Kidney epithelial cell (primary cell): ENCODE measurements around the gene NDUFS3. TPM values are rescaled to one million over a fixed set of nuclear protein-coding genes. Genes with fewer than 3 reads are reported as not detected.
"Not testable (repeated sequence)": the region's sequence is repeated elsewhere in the genome, so short reads cannot be mapped to it uniquely, and the experiment has no call there.

ENCODE experiments used
- DNase-seq: peaks from one replicate; pipeline ENCODE4 v3.0.0-alpha.2; 2010; ENCODE audit warnings: low read depth
- H3K27me3 ChIP-seq: 2 replicates; pipeline ENCODE4 v1.6.0; 2011; ENCODE audit warnings: low read length; ENCODE audit not compliant: control insufficient read depth, insufficient read depth
- H3K36me3 ChIP-seq: 2 replicates; pipeline ENCODE4 v1.5.1; 2011; ENCODE audit warnings: low read length; ENCODE audit not compliant: control insufficient read depth, insufficient read depth
- H3K4me3 ChIP-seq: 2 replicates; pipeline ENCODE4 v1.5.1; 2011; ENCODE audit warnings: low read depth, mild to moderate bottlenecking, control low read depth, low read length
- total RNA-seq: library from RNA; depleted of rRNA; stranded (reverse); fragments of >200 nt; gene quantifications from 2 replicates; pipeline ENCODE4 v1.2.3, GENCODE V29; 2015
- TF ChIP-seq, protein P1 (sequence below): IDR thresholded peaks from 2 replicates; pipeline ENCODE4 v1.5.1; 2011; ENCODE audit warnings: mild to moderate bottlenecking, moderate library complexity, low read length, control low read depth, inconsistent platforms; ENCODE audit not compliant: insufficient read depth, poor library complexity, severe bottlenecking

NDUFS3 gene
- total RNA-seq: 71.3 and 84.5 TPM in 2 replicates

DNA sequence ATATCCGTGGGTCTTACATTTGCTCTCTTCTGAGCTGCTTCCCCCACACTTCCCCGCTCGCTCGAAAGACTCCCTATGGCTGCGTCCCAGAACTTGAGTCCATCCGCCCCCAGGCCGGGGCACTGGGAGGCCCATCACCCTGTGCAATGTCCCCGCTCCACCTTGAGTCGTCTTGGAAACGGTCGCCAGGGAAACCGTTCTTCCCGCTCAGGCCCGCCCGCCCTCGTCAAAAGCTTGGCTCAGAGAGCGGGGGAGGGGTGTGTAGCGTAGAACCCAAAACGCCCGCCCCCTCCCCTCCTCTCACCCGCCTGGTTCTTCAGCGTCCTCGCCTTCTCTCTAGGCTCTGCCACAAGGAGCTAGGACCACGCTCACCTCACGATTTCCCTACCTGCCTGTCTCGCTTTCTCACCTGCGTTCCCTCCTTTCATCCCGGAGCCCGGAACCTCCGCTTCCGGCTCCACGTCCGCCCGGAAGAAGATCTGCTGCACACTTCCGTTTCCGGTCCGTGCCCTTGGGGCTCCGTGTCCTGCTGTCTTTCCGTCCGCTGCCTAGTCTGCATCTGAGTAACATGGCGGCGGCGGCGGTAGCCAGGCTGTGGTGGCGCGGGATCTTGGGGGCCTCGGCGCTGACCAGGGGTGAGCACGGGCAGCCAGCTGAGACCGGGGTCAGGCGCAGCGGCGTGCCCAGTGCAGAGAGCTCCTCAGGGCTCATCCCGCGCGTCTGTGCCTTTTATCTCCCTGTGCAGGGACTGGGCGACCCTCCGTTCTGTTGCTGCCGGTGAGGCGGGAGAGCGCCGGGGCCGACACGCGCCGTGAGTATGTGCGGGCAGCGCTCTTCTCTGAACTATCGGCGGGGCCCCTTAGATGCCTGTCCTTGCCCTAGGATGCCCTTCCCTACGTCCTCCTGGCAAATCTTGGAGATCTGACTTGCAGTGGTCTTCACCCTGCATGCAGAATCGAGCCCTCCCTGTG lies at the start of gene NDUFS3, which contains the start of gene KBTBD4:
Gene NDUFS3 (plus strand): TSS at position 551 of the 971 bp plus-strand sequence. CDS start 18 bp downstream, at position 569.
Gene KBTBD4 (minus strand): TSS at position 447 of the 971 bp plus-strand sequence. CDS start 19 bp downstream, at position 428.
- Histone ChIP-seq H3K4me3 (peak within 1 kb of the TSS; percentile 83), H3K27me3 (no peaks in the 10 kb centered on the region), H3K36me3 (peaks cover 2% of the 10 kb centered on the region)
- TF ChIP-seq, protein P1, sequence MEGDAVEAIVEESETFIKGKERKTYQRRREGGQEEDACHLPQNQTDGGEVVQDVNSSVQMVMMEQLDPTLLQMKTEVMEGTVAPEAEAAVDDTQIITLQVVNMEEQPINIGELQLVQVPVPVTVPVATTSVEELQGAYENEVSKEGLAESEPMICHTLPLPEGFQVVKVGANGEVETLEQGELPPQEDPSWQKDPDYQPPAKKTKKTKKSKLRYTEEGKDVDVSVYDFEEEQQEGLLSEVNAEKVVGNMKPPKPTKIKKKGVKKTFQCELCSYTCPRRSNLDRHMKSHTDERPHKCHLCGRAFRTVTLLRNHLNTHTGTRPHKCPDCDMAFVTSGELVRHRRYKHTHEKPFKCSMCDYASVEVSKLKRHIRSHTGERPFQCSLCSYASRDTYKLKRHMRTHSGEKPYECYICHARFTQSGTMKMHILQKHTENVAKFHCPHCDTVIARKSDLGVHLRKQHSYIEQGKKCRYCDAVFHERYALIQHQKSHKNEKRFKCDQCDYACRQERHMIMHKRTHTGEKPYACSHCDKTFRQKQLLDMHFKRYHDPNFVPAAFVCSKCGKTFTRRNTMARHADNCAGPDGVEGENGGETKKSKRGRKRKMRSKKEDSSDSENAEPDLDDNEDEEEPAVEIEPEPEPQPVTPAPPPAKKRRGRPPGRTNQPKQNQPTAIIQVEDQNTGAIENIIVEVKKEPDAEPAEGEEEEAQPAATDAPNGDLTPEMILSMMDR: no peak
- DNase-seq: peak; percentile 41

DNA sequence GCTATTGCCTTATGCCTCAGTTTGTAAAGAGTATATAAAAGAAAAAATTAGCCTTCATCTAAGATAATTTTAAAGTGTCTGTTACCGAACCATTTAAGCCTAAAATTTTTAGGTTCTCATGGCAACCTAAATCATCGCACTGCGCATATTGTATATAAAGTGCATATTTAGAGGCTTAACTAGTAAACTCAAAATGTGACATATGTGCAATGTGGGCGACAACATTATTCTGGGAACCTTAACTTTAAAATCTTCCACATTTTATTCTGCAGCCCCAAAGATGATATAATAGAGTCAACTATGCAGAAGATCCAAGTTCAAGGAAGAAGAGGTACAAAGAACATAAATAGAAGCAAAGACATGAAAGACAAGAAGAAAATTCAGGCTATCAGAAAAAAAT lies 48.9 kb upstream of the NDUFS3 start:
- no peaks in the 10 kb centered on the region for H3K36me3 ChIP-seq
- TF ChIP-seq, protein P1: no peak
- no peaks in the 10 kb centered on the region for H3K27me3 ChIP-seq
- no peak for DNase-seq
- H3K4me3 ChIP-seq: no peak overlapping the region

DNA sequence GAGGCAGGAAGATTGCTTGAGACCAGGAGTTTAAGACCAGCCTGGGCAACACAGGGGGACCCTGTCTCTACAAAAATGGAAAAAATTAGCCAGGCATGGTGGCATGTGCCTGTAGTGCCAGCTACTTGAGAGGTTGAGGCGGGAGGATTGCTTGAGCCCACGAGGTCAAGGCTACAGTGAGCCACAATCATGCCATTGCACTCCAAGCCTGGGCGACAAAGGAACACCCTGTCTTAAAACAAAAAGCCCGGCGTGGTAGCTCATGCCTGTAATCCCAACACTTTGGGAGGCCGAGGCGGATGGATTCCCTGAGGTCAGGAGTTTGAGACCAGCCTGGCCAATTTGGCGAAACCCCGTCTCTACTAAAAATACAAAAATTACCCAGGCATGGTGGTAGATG lies 48.2 kb upstream of the NDUFS3 start:
- not testable (repeated sequence) for H3K27me3 ChIP-seq, H3K4me3 ChIP-seq, DNase-seq, H3K36me3 ChIP-seq

DNA sequence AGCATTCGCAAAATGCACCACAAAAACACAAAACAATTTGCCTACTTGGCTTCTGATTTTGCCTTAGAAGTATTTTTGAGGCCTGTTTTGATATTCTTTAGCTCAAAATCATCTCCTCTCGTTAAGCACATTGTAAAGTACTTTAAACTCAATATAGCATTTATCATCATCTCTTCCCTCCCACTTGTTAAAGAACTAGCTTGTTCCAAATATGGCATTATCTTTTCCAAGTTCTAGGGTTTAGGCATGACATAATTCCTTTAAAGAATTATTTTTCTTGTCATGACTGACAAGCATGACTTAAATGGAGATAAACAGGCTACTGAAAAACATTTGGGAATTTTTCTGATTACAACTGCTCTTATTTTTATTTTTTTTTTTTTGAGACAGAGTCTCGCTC lies 47.2 kb upstream of the NDUFS3 start:
- no peak for DNase-seq
- no peaks in the 10 kb centered on the region for H3K27me3 ChIP-seq
- no peak overlapping the region for H3K4me3 ChIP-seq
- no peaks in the 10 kb centered on the region for H3K36me3 ChIP-seq
- TF ChIP-seq, protein P1: no peak

DNA sequence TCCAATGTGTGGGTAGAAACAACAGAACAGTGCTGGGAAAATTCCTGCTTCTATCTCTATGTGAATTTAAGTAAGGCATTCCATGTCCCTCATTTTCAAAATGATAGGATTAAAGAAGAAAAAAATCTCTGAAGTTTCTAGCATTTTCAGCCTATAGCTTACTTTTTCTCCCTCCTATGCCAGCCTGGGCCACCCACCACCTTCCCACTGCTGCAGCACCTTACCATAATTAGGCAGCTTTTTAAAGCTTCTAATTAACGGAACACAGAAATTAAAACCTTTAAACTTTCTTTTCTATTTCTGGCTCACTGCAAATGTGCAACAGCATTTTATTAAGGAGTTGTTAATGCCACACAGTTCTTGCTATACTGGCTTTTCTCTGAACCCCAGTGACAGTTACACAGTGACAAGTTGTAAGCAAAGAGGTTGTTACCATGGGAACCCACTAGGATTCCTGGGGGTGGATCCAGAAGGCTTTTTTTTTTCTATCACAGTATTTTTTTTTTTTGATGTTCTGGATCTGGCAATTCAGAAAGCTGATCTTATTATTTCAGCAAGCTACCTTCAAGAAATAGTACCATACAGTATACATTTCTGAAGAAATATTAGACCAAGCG lies 46.2 kb upstream of the NDUFS3 start:
- TF ChIP-seq, protein P1: no peak
- H3K36me3 ChIP-seq: no peaks in the 10 kb centered on the region
- H3K4me3 ChIP-seq: no peak overlapping the region
- DNase-seq: no peak
- no peaks in the 10 kb centered on the region for H3K27me3 ChIP-seq

DNA sequence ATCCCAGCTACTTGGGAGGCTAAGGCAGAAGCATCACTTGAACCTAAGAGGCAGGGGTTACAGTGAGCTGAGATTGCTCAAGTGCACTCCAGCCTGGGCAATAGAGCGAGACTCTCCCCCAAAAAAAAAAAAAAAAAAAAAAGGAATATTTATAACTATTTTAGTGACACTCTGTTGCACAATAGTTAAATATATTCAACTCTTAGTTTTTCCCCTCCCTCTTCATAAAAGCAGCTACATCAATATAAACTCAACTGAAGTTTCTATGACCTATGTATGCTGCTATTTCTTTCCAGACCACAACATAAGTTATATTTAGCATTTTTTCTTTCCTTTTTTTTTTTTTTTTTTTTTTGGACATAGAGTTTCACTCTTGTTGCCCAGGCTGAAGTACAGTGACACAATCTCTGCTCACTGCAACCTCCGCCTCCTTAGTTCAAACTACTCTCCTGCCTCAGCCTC lies 45.2 kb upstream of the NDUFS3 start:
- no peak for DNase-seq
- no peaks in the 10 kb centered on the region for H3K36me3 ChIP-seq

More for the DNA sequence above, 45.2 kb upstream of the NDUFS3 start:
- no peaks in the 10 kb centered on the region for H3K27me3 ChIP-seq
- no peak overlapping the region for H3K4me3 ChIP-seq
- TF ChIP-seq, protein P1: no peak
